Activated CD8-positive, alpha-beta memory T cell treated with anti-CD3 and anti-CD28 coated beads for 48 hours (primary cell): ENCODE results near the gene GNA14.
"Not testable (repeated sequence)": the region's sequence is repeated elsewhere in the genome, so short reads cannot be mapped to it uniquely, and the experiment has no call there.

Experiments
- DNase-seq, 3 experiments: peaks; one replicate each; pipeline ENCODE4 v3.0.0-alpha.2; 2020; ENCODE audit warnings: low read depth in 2 of 3, low spot score in 2 of 3

GNA14 gene

DNA sequence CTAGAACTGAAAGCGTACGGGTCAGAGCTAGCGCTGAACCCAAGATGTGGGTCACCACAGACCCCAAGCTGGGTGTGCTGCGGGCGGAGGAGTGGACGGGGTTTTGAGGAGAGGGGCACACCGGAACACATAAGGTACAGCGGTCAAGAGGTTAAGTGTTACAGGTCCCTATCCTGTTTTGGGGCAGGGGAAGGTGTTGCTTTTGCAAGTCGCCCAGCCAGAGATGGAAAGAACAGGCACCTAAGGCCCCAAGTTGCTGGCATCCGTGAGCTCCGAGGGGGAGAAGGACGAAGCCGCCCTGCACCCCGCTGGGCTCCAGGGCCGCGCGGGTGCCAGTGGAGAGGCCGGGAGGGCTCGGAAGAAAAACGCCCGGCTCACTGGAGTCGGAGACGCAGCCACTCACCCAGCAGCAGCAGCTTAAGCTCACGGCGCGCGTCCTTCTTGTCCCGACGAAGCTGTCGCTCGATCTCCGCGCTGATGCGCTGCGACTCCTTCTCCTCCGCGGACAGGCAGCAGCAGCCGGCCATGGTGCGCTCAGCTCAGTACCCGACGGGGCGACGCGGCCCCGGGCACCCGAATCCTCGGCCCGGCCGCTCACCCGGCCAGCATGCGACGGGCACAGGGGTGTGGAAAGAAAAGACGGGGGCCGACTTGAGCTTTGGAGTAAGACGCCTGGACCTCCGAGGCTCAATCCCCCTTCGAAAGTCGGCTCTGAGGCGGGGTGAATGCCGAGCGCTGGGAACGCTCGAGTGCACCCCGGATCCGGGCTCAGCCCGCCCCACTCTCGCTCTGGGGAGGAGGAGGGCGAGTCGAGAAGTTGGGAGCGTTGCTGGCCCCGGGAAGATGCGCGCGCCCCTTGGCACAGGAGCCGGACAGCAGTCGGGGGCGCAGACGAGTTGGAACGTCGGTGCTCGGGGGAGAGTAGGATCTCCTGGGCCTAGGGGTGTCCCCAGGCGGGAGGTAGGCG, 572 bp downstream of the GNA14 start:
- DNase-seq: no peak

DNA sequence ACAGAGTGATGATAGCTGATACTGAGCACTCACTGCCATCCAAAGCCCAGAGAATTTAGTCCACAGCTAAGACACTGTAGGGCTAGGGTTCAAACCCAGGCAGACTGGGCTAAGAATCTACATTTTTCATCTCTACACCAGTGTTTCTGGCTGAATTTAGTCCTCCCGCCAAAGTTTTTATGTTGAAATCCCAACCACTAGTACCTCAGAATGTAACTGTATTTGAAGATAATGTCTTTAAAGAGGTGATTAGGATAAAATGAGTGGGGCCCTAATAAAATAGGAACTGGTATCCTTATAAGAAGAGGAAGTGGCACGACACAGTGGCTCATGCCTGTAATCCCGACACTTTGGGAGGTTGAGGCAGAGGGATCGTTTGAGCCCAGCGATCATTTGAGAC, 4.3 kb downstream of the GNA14 start:
- DNase-seq: no peak

GRCh38 chr9:77640741-77641580, 7.2 kb downstream of the GNA14 start:
- no peak for DNase-seq

GRCh38 chr9:77632652-77633051, 15.5 kb downstream of the GNA14 start:
- DNase-seq: no peak

GRCh38 chr9:77628864-77629263, 19.3 kb downstream of the GNA14 start:
- not testable (repeated sequence) for DNase-seq

DNA sequence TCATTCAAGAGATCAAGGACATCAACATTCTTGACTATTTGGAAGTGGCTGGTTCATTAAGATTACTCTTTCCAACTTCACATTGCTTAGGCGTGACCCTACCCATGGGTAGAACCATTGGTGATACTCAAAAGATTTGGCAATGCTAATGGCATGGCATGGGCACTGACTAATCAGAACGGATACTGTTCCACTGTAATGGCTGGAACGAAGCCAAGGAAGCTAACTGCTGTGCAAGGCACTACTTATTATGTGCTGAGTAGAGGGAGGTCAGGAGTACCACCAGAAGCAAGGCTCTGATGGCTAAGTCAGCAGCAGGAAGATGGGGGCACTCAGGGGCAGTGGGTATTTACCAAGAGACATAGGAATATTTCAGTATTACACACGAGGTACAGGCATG, 31.9 kb downstream of the GNA14 start:
- no peak for DNase-seq

GRCh38 chr9:77614645-77615044, 33.5 kb downstream of the GNA14 start:
- no peak for DNase-seq

GRCh38 chr9:77606526-77606925, 41.6 kb downstream of the GNA14 start:
- DNase-seq: no peak

- no peak for DNase-seq
Measured at GRCh38 chr9:77605449-77606220, 42.5 kb downstream of the GNA14 start.

- no peak for DNase-seq
Measured at GRCh38 chr9:77604316-77604715, 43.8 kb downstream of the GNA14 start.

DNA sequence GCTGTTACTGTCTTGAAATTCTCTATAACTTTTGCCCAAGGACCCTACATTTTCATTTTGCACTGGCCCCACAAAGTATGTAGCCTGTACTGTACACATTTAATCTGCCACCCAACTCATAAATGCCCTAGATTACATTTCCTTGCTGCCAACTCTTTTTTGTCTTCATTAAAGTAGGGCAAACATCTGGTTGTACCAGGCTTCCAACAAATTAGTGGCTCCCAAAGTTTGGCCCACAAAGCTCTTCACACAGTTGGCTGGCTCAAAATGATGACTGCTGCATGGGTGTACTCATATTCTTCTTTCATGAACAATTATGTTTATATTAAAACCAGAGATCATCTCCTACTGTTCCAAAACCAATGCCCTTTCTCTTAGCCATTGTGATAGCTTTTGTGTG, 45.3 kb downstream of the GNA14 start:
- DNase-seq: no peak

DNA sequence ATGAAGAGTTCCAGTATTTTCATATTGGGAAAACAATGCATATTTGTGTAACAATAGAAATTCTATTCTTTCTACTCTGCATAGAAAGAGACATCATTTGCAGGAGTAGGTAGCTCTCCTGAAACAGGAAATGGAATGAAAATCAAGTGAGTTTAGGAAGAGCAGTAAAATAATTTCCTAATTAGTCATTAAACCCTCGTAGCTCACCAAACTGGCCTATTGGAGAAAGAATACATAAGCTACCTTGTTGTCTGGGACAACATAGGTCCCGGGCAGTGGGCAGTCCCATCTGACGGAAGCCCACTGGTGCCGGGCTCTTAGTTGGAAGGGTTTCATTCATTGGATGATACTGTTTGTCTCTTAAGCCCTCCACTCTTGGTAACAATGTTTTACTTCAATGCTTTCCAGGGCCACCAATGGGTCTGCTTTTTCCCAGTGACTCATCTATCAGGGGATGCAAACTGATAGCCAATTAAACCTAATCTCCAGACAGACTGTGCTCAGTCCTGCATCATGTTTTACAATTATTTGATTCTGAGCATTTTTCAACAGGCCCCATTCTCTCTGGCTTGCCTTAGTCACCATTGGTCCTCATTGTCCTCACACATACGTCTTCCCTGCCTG, 46.5 kb downstream of the GNA14 start:
- no peak for DNase-seq

DNA sequence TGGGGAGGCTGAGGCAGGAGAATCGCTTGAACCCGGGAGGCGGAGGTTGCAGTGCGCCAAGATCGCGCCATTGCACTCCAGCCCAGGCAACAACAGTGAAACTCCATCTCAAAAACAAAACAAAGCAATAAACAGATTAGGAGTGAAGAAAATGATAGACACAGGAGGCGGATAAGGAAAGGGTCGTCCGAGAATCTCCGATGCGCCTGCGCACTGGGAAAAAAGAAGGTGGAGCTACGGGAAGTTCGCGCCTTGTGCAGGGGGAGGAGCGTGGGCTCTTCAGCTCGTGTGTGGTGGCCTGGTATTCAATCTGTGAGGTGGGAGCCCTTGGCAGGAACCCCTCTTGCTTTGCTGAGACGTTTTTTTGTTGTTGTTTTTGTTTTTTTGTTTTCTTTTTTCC, 47.3 kb downstream of the GNA14 start:
- DNase-seq: no peak

DNA sequence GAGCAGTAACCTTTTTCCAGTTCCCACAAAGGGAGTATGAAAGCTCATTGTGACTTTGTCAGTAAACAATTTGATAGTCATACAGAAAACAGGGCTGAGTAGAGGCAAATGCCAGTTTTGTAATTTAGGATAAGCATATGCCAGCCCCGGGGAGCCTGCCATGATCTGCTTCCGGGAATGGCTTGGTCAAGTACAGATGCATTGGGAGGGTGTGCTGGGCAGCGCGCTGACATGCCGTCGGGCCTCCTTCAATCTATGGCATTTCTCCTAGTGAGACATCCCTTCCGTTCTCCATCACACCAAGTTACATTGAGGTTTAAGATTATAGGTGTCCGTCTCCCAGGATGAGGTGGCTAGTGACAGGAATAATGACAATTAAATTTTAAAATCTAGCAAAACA, 48.6 kb downstream of the GNA14 start:
- DNase-seq: no peak

- no peak for DNase-seq
Measured at GRCh38 chr9:77598991-77599390, 49.1 kb downstream of the GNA14 start.

DNA sequence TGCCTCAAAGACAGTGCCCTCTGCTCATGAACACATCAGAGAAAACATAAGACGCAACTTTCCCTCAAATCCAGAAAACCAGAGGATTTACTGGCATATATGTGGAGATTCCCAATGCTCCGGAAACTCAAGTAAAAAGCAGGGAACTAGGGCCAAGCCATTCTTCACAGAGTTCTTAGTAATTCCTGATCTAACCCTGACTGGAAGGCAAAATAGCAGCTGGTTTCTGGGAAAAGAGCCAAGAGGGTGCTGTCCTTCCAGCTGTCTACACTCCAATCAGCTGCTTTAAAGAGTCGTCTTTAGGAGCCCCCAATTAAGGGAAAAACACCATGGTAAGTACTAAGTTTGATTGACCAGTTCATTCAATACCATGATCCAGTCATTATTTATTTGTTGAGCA, 49.6 kb downstream of the GNA14 start:
- DNase-seq: no peak

DNA sequence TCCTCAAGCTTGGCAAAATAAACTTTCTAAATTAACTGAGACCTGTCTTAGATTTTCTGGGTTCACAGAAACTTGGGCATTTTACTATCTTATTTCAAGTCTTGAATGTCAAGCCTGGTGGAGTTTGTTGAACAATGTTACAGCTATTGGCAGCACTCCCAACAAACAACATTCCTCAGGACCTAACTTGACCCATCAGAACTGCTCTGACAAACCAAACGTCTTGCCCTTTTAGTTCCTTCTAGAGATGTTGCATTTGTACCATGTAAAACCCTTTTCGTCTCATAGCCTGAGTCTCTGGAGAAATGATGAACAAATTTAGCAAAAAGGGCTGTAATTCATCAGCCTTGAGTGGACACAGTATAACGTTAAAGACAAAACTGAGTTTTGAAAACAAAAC, 51.1 kb downstream of the GNA14 start:
- DNase-seq: no peak

GRCh38 chr9:77595426-77596095, 52.6 kb downstream of the GNA14 start:
- no peak for DNase-seq

- DNase-seq: no peak
Measured at GRCh38 chr9:77594963-77595362, 53.2 kb downstream of the GNA14 start.

DNA sequence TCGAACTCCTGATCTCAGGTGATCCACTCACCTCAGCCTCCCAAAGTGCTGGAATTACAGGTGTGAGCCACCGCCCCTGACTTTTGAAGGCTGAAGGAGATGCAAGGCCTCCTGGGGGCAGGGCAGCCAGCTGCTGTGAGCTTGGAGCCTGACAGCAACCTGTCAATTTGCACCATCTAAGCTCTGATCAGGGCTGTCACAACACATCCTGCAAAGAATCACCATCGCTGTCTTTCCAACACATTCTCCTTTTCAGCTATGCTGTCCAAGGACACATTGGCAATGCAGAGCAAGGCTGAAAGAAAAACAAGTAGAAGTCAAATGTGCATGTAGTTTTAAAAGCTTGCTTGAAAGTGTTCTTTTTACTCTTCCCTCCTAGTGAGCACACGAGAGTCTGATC, 54.6 kb downstream of the GNA14 start:
- no peak for DNase-seq
